Measurements from ENCODE around the gene TRAF7. TPM values are rescaled to one million over a fixed set of nuclear protein-coding genes. Genes with fewer than 3 reads are reported as not detected.

The TRAF7 gene
- total RNA-seq, 1 experiment from 2014 or later = 97.7 TPM

DNA sequence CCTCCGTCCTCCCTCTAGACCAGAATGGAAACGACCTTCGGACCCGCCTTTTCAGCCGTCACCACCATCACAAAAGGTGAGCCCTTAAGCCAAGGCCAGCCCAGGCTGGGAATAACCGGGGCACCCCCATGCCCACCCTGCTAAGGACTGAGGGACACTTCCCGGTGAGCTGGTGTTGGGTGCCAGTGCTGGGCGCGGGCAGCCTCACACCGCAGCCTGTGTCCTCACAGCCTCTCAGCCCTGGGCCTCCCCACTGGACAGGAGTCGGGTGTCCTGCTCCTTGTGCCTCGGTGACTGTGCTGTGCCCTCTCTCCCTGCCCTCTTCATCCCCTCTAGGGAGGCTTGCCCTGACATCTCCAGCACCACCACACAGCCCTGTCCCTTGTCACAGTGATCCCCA, 10.3 kb downstream of the TRAF7 start:
- no peak for DNase-seq (ENCODE audit: low spot score)

DNA sequence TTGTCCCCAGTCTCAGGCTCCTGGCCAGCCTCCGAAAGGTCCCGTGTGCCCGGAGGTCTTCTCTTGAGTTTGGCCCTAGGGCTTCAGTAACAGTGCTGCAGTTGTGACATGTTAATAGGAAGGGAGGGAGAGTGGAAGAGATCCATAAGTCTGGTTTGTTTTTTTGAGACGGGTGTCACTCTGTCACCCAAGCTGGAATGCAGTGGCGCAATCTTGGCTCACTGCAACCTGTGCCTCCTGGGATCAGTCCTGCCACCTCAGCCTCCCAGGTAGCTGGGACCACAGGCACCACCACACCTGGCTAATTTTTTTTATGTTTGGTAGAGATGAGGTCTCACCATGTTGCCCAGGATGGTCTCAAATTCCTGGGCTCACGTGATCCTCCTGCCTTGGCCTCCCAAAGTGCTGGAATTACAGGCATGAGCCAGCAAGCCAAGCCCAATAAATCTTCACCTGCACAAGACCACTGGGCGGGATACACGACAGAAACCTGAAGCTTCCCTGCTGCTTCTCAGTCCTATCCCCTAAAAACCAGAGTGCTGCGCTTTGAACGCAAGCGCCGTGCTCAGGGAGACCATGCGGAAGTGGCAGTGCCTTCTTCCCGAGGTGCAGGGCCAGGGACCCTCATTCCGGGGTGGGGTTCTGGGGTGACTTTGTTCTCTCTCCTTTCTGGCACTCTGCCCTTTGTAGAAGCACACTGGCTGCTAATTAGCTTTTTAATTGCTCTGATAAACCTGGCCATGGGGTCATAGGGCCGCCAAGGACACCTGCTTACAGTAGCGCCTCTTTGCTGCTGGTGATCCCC, 10.9 kb downstream of the TRAF7 start:
- no peak for DNase-seq (ENCODE audit: low spot score)

DNA sequence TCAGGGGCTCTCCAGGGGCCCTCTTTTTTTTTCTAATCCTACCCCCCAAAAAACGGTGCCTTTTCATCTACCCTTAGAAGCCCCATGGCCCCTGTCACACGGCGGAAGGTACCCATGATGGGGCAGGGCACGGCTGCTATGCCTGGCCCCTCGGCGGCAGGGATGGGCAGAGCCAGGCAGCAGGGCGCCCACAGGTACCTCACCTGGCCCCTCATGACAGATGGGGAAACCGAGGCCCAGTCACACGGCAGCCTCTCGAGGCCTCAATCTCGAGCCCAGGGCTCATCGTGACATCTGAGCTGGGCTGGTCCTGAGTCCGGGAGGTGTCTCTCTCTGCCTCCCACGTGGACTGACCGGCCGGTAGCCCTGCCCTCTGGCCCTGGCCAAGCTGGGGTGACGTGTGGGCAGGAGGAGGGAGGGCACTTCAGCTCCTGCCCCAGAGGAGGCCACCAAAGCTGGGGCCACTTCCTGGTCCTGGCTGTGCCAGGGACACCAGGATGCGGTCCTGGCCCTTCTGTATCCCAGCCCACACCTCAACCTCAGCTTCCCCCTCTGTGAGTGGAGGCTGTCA, 11.6 kb downstream of the TRAF7 start:
- DNase-seq (ENCODE audit: low spot score) = no peak

DNA sequence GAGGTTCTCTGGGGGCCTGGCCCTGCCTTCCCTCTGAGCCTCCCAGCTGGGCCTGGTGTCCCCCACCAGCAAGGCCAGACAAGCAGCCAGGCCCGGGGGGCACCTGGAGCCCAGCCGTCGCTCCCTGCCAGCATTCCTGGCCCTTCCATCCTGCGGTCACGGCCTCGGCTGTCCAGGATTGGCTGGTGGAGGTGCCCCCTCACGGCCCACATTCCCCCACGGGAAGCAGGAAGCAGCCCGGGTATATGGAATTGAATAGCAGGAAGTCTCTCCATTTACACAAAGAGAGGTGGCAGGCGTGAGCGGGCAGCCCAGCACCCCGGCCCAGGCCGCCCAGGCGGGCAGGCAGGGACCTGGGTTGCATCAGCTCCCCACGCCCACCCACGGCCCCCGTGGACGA, 14.5 kb downstream of the TRAF7 start:
- no peak for DNase-seq (ENCODE audit: low spot score)

DNA sequence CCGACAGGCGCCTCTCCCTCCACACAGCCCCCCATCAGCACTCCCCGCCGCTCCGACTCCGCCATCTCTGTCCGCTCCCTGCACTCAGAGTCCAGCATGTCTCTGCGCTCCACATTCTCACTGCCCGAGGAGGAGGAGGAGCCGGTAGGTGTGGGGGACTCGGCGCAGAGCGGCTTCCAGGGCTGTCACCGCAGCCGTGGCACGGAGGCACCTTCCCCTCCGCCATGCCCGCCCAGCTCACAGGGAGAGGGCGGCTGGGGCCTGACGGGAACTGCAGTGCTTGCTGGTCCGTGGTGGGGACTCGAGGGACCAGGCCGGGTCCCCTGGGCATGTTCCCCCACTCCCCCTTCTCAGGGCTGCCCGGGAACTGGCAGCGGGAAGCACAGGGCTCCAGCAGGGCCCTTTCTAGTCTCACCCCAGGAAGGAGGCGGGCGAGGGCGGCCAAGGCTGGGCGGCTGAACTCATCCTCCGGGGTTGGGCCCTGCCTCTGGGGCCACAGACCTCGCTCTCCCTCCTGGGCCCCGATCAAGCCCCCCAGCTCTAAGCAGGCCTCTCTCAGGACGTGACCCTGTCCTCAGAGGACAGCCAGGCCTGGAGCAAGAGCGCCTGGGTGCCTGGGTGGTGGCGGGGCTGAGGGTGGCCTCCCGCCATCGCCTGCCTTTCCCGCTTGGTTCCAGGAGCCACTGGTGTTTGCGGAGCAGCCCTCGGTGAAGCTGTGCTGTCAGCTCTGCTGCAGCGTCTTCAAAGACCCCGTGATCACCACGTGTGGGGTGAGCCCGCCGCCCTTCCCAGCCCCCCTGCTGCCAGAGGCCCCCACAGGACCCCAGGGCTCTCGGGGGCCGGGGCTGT, 15.2 kb downstream of the TRAF7 start:
- no peak for DNase-seq (ENCODE audit: low spot score)

DNA sequence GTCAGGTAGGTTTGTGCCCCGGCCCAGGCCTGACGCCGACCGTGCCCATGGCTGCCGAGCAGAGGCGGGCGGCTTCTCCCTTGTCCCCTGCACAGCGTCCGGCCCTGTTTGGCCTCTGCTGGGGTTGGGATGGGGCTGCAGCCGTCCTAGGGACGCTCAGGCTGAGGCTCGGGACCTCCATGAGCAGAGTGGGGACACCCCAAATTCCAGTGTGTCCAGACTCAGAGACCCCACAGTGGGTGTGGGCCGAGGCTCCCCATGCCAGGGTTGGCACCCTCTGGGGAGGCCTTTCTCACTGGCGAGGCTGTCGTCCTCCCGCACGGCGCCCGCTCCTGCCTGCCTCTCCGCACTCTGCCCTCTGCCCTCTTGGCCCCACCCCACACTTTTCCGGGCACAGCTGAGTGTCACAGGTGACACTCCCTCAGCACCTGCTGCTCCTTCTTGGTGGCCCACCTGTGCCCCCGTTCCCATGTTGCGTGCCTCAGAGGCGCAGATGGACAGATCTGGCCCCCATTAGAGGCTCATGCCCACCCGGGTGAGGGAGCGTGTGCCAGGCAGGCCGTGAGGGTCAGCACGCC, 16.1 kb downstream of the TRAF7 start:
- no peak for DNase-seq (ENCODE audit: low spot score)

DNA sequence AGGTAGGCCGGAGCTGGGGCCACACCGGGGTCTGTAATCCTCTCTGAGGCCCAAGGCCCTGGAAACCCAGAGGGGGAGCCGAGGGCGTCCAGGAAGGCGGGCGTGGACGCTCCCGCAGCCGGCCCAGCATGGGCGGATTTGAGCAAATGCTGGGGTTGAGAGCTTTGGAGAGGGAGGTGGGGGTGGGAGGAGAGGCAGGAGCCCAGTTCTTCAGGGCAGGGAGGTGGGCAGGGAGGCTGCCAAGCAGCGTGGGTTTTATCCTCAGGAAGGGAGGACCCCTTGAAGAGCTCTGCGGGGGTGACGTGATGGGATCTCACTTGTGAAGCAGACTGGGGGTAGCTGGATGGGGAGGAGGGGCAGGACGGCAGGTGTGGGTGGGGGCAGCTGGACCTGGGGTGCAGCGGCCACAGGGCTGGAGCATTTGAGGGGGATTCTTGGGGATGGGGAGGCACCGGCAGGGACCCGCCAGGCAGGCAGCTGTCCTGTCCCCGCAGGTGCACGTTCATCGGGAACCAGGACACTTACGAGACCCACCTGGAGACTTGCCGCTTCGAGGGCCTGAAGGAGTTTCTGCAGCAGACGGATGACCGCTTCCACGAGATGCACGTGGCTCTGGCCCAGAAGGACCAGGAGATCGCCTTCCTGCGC, 17.2 kb downstream of the TRAF7 start:
- DNase-seq (ENCODE audit: low spot score) = no peak

DNA sequence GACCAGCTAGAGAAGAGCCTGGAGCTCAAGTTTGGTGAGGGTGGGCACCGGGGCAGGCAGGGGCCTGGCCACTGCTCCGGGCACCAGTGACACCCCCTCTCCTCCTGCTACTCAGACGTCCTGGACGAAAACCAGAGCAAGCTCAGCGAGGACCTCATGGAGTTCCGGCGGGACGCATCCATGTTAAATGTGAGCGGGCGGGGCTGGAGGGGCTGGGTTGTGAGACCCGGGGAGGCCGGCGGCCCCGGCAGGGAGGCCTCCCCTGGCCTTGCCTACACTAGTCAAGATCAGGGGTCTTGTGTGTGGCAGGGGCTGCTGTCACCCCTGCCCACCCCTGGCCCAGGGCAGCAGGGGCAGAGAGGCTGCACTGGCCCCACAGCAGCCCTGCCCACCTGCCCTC, 17.8 kb downstream of the TRAF7 start:
- DNase-seq (ENCODE audit: low spot score) = no peak

DNA sequence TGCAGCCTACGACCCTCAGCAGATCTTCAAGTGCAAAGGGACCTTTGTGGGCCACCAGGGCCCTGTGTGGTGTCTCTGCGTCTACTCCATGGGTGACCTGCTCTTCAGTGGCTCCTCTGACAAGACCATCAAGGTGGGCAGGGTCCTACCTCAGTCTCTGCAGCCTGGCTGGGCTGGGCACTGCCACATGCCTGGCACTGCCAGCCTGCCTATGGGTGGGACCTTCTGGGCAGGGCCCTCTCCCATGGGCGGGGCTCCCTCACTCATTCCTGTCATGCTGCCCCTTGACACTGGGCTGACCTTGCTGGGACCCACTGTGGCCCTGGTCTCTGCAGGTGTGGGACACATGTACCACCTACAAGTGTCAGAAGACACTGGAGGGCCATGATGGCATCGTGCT, 18.3 kb downstream of the TRAF7 start:
- DNase-seq (ENCODE audit: low spot score) = no peak

DNA sequence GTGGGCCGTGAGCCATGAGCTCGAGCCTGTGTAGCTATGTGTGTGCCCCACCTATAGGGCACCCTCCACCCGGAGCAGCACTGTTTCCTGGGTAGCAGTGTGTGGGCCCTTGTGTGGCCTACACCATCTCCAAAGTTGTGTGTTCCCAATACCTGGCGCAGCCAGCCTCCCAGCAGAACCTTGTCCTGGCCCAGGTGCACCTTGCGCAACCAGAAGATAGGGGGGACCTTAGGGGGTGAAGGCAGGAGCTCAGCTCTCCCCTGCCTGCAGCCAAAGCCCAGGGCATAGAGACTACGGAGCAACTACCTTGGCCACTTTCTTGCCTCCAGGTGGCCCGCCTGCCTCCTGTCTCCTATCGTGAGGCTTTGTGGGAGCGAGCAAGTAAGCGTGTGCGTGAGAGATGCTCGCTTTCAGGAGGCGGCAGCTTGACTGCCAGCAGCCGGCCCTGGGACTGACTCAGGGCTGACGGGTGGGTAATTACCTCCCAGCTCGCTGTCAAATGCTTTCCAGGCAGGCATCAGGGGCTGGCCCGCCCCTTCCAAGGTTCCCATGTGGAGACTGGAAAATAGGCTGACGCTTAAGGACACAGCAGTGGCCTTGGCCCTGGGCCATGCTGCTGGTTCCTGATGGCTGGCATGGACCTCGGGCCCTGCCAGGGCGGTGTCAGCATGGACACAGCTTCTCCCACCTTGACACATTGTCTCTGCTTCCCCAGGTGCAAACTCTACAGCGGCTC, 19.0 kb downstream of the TRAF7 start:
- no peak for DNase-seq (ENCODE audit: low spot score)

DNA sequence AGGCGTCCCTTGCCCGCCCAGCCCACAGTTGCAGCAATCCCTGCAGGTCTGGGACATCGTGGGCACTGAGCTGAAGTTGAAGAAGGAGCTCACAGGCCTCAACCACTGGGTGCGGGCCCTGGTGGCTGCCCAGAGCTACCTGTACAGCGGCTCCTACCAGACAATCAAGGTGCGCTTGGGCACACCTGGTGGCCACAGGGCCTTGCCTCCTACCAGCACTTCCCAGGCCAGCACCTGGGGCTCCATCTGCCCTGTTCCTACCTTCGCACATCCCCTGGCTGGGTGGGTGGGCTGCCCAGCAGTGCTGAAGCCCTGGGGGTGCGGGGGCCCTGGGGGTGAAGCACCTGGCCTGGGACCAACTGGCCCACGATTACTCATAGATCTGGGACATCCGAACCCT, 19.9 kb downstream of the TRAF7 start:
- no peak for DNase-seq (ENCODE audit: low spot score)

DNA sequence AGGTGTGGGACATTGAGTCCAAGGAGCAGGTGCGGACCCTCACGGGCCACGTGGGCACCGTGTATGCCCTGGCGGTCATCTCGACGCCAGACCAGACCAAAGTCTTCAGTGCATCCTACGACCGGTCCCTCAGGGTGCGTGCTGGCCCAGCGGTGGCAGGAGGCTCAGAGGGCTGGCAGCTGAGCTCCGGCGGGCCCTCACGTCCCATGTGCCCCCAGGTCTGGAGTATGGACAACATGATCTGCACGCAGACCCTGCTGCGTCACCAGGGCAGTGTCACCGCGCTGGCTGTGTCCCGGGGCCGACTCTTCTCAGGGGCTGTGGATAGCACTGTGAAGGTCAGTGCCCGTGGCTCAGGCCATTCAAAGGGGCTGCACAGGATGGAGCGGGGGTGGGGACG, 20.5 kb downstream of the TRAF7 start:
- DNase-seq (ENCODE audit: low spot score) = no peak

DNA sequence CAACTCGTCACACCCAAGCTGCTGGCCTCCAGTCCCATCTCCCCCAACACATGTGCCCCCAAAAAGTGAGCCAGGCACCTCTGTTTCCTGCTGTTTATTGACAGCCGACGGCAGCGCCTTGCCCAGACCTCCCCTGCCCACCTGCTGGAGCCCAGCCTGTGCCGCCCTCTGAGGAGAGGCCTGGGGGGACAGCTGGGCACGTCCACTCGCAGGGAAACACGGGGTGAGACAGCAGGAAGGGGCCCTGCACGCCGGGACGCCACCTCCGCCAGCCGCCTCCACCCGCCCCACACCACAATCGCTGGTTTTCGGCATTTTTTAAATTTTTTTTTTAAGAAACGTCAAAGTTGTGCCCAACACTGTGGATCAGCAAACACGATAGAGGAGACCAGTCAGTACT, 21.5 kb downstream of the TRAF7 start:
- no peak for DNase-seq (ENCODE audit: low spot score)

DNA sequence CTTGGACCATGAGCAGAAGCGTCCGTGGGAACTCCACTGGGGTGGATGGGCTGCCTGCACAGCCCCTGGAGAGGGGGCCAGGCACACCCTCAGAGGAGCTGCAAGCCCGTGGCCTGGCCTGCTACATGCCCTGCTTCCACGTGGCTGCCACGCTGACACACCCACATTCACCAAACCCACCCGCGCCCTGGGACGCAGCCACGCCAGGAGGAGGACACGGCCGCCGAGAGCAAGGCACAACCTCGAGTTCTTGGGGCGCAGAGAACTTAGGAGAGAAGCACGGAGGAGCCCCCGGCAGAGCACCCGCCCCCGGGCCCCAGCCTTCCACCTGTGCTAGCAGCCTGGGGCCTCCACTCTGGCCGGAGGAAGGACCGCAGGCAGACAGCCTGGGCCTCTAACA, 22.0 kb downstream of the TRAF7 start:
- DNase-seq (ENCODE audit: low spot score) = no peak

DNA sequence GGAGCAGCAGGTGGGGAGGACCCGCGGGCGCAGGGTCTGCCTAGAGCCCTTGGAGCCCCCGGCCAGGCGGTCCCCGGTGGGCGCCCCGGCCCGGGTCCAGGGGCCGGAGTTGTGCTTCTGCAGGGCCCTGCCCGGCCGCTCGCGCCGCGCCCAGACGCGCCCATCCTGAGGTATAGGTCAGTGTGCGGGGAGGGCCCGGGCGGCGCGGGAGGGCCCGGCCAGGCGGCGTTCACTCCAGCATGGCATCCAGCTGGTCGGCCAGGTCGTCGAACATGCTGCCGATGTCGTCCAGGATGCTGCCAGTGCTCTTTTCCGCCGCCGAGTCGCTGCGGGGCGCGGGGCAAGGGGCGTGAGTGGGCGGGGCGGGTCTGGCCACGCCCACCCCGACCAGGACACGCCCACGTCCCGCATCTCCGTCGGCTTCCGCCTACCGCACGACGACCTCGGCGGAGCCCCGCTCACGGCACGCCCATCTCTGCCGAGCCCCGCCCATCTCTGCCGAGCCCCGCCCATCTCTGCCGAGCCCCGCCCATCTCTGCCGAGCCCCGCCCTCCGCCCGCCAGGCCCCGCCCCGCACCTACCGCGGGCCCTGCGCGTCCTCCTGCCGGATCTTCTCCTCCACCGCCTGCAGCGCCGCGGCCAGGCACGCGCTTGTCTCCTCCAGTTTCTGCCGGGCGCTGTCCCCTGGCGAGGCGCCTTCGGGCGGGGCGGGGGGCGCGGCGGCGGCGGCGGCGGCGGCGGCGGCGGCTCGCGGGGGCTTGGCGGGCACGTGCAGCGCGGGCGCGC, 22.9 kb downstream of the TRAF7 start:
- no peak for DNase-seq (ENCODE audit: low spot score)

DNA sequence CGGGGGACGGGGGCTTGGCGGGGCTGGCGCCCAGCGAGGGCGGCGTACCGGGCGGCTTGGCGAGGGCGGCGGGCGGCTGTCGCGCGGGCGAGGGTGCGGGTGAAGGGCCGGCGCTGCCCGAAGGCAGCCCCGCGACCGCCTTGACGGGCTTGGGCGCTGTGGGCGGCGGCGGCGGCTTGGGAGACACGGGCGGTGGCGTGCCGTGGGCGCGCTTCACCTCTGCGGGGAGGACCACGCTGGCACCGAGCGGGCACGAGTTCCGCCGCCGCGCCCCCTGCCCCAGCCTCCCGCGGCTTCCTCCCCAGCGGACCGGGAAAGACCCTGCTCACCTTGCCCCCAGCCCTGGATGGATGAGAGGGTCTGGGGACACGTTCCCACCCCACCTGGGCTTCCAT, 23.5 kb downstream of the TRAF7 start:
- DNase-seq (ENCODE audit: low spot score) = no peak

DNA sequence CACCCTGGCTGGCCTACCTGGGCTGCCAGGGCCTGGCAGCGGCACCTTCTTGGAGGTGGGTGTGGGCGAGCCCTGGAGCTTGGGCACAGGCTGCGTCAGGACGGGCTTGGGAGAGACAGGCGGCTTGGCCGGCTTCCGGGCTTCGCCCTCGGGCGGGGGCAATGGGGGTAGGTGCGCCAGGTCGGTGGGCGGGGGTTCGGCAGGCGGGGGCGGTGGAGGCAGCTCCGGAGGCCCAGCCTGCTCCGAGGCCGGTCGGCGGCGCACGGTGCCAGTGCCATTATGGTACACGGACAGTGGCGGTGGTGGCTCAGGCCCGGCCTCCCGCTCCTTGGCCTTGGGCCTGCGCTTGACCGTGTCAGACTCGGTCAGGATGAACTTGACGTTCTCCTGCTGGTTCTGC, 24.0 kb downstream of the TRAF7 start:
- no peak for DNase-seq (ENCODE audit: low spot score)

DNA sequence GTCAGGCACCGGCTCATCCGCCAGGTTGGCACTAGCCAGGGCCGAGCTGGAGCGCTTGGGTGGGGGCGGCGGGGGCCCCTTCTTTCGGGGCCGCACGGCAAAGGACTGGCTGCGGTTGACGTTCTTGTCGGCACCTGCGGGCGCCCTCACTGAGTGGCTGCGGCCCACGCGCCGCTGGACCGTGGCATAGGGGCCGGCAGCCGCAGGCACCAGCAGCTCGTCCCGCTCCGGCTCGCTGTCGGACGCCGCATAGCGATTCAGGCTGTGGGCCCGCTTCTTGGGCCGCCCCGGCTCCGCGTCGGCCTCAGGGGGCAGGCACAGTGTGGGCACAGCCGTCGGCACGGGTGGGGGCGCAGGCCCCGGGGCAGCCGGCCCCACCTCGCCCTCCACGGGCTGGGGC, 24.9 kb downstream of the TRAF7 start:
- no peak for DNase-seq (ENCODE audit: low spot score)

DNA sequence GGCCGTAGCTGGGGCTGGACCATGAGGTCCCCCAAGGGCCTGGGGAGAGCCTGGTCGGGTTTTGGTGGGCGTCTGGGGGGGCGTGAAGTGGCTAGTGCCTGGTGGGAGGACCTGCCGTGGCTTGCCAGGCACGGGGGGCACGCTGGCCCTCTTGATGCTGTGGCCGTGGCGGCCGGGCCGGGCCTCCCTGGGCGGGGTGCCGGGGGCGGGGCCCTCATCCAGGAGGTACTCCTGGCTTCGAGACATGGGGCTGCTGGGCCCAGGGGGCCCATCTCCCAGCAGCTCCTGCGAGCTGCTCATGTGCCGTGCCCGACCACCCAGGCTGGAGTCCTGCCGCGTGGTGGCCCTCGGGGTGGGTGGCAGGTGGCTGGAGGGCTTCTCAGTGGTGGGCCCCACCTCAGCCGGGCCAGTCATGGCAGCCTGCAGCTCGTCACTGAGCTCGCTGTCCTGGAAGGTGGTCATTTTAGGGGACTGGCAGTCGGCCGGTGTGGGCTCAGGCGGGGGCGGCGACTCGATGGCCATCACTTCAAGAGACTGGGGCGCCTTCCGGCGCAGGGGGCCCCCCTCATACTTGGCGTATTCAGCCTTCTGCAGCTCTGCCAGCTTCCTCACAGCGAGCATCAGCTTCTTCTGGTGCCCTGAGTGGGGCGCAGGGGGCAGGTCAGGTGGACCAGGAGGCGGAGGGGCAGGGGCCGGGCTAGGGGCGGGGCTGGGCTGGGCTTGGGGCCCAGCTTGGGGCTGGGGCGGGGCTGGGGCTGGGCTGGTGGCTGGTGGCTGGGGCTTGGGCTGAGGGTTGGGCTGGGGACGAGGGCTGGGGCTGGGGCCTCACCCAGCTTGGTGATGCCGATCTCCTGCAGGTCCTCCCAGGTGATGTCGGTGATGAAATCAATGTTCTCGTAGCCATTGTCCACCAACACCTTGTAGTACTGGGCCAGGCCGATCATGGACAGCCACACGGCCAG, 25.7 kb downstream of the TRAF7 start:
- DNase-seq (ENCODE audit: low spot score) = no peak

Data from A172 (cell line).